Activated naive CD4-positive, alpha-beta T cell treated with anti-CD3 and anti-CD28 coated beads, Interleukin-2, amount 50 U/mL, for 72 hours (primary cell): Measurements from ENCODE around the gene KLRD1. TPM values are rescaled to one million over a fixed set of nuclear protein-coding genes. Genes with fewer than 3 reads are reported as not detected.
"Not testable (repeated sequence)": the region's sequence is repeated elsewhere in the genome, so short reads cannot be mapped to it uniquely, and the experiment has no call there.

Experiments used
- ATAC-seq, 2 donors: fragments of 150-1000 bp; cut with Tn5 transposase; 2 replicates each; pipeline ENCODE4 v1.10.0; 2021; ENCODE audit warnings: mild to moderate bottlenecking in 2 of 2, moderate library complexity in 2 of 2
- DNase-seq, 2 donors: peaks; one replicate each; pipeline ENCODE4 v3.0.0; 2021 to 2022; ENCODE audit warnings: low spot score in 2 of 2
- H3K27ac Mint-ChIP-seq, 2 donors: one replicate each; pipeline ENCODE4 v1.8.0; 2022; ENCODE audit warnings: mild to moderate bottlenecking in 2 of 2, mixed read lengths in 2 of 2
- H3K36me3 Mint-ChIP-seq, 2 donors: one replicate each; pipeline ENCODE4 v1.8.0; 2022; ENCODE audit warnings: mixed read lengths in 2 of 2
- H3K9me3 Mint-ChIP-seq, 2 donors: one replicate each; pipeline ENCODE4 v1.8.0; 2022; ENCODE audit warnings: mixed read lengths in 2 of 2
- total RNA-seq, 2 donors: library from RNA; stranded (reverse); gene quantifications; one replicate each; pipeline ENCODE4 v1.2.3, GENCODE V29; 2022

Gene KLRD1
- total RNA-seq, 2 donors from 2014 or later: 0.27 to 0.89 TPM

DNA sequence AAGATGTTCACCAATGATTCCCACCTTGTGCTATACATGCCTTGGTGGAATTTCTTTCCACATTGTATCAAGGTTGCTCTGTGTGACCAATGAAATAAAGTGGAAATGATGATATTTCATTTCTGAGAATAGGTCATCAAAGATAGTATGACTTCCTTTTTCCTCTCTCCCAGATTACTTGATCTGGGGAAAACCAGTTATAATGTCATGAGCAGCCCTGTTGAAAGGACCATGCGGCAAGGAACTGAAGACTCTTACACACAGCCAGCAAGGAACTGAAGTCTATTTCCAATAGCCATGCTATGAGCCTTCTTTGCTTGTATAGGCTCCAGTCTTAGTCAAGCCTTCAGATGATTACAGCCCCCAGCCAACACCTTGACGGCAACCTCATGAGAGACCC is 11.7 kb downstream of the KLRD1 start:
- no peak overlapping the region for H3K27ac Mint-ChIP-seq
- peak in 1 of 2 donors; percentile 52 for ATAC-seq
- H3K9me3 Mint-ChIP-seq: peaks cover 0 to 15% of the 10 kb centered on the region in 2 donors

DNA sequence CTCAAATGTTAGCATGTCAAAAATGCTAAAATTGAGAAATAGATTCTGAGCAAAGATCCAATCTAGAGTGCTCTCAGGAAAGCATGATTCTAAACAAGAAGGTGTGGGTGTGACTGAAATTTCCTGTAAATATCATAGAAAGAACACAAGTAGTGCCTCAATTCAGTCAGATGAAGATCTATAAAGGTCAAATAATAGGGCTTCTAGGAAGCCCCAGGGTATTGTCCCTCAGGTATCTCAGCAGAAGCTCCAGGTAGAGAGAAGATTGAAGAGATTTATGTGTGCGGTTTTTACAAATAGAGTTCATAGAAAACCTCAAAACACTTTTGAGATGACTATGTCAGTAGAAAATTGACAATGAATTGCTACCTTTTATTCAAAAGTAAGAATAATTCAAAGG is 13.0 kb downstream of the KLRD1 start:
- no peak for DNase-seq

More for the DNA sequence above, 11.7 kb downstream of the KLRD1 start:
- peaks cover 0 to 32% of the 10 kb centered on the region in 2 donors for H3K36me3 Mint-ChIP-seq
- DNase-seq: no peak

DNA sequence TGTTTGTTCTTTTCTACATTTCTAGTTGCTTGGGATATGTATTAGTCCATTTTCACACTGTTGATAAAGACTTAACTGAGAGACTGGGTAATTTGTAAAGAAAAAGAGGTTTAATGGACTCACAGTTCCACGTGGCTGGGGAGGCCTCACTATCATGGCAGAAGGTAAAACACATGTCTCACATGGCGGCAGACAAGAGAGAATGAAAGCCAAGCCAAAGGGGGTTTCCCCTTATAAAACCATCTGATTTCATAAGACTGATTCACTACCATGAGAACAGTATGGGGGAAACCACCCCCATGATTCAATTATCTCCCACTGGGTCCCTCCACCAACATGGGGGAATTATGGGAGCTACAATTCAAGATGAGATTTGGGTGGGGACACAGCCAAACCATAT is 21.0 kb downstream of the KLRD1 start:
- H3K36me3 Mint-ChIP-seq: peaks cover 5 to 33% of the 10 kb centered on the region in 2 donors
- H3K27ac Mint-ChIP-seq: not testable (repeated sequence)

More for the DNA sequence above, 13.0 kb downstream of the KLRD1 start:
- peaks cover 0 to 15% of the 10 kb centered on the region in 2 donors for H3K9me3 Mint-ChIP-seq
- peak overlapping the region; percentile 22 to 37 for H3K27ac Mint-ChIP-seq
- H3K36me3 Mint-ChIP-seq: peaks cover 0 to 38% of the 10 kb centered on the region in 2 donors
- ATAC-seq: peak; percentile 88 to 96

DNA sequence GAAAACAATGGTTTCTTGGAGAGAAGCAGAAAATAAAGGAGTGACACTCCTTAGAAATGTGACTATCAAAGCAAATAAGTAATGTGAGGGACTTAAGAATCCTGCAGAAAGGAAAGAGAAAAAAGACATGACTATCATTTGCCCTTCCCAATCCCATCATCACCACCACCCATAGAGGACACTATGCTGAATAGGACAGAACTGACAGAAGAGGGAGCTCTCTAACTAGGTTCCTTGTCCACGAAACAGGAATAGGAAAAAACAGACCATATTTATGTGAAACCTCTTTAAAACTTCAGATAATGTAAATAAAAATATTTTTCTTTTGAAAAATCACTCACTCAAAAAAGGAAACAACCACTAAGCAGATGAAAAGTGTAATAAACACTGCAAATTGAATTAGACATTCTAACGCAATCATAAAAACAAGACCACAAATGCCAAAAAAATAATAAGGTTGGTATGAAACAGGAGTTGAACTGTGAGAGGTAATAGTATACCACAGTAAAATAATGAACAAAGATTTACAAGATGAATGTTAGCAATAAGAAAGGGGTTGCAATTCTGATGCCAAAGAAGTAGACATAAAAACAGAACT is 24.1 kb downstream of the KLRD1 start:
- Mint-ChIP-seq H3K27ac (no peak overlapping the region), H3K9me3 (peaks cover 10 to 15% of the 10 kb centered on the region in 2 donors), H3K36me3 (peaks cover 5 to 21% of the 10 kb centered on the region in 2 donors)
- DNase-seq (no peak), ATAC-seq (peak in 1 of 2 donors; percentile 41)

More for the DNA sequence above, 21.0 kb downstream of the KLRD1 start:
- ATAC-seq: peak; percentile 34 to 81
- H3K9me3 Mint-ChIP-seq: peaks cover 10 to 15% of the 10 kb centered on the region in 2 donors
- not testable (repeated sequence) for DNase-seq

DNA sequence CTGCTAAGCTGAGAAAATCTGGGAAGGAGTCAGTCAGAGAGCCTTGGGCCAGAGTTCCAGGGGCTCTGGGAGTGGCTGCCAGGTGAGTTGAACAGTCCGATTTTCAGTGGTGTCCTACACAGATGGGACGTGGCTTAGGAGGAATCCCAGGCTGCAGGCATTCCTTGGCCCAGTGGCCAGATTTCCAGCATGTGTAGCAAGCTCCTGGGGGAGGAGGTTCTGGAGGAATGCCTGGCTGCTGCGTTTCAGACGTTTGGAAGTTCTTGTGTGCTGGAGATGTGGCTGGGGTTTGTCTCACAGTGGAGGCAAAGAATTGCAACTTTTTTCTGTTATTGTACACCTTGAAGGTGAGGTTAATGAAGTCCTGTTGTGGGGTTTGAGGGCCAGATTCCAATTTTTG is 28.5 kb downstream of the KLRD1 start:
- not testable (repeated sequence) for DNase-seq, H3K36me3 Mint-ChIP-seq, H3K9me3 Mint-ChIP-seq, ATAC-seq, H3K27ac Mint-ChIP-seq

DNA sequence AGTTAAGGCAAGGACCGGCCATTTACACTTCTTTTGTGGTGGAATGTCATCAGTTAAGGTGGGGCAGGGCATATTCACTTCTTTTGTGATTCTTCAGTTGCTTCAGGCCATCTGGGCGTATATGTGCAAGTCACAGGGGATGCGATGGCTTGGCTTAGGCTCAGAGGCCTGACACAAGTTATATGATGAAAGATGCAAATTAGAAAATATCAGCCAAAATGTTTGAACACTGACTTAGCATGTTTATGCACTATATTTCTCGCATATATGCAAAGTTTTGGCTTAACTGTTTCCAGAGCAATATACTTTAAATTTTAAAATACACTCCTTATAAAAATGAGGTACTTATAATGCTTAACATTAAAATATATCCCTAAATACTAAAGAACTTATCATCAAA is 30.8 kb downstream of the KLRD1 start:
- not testable (repeated sequence) for DNase-seq, ATAC-seq, H3K9me3 Mint-ChIP-seq, H3K36me3 Mint-ChIP-seq, H3K27ac Mint-ChIP-seq

DNA sequence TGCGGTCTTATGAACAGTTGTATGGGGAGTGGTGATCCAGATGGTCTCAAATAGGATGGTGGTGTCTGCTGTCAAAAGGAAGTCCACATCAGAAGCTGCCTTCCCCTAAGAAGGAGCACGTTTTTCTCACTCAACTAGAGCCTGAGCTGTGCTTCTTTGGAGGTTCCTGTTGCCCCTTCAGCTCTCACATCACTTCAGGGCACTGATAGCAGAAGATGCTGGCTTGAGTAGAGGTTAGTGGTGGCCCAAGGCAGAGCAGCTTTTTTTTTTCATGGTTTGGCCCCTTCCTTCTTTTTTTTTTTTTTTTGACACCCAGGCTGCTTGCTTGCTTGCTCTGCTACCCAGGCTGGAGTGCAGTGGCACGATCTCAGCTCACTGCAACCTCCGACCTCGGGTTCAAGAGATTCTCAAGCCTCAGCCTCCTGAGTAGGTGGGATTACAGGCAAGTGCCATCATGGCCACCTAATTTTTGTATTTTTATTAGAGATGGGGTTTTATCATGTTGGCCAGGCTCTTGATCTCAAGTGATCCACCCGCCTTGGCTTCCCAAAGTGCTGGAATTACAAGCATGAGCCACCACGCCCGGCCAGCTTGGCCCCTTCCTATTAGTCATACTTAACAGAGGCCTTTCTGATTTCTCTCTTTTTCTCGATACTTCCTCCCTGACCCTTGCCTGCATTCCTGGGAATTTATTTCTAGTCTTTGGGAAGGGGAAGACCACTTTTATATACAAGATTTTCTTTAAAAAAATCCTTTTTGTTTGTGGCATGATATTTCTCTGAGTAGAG is 31.6 kb downstream of the KLRD1 start:
- Mint-ChIP-seq H3K9me3 (peaks cover 0 to 5% of the 10 kb centered on the region in 2 donors), H3K27ac (no peak overlapping the region), H3K36me3 (no peaks in the 10 kb centered on the region)
- ATAC-seq (no peak), DNase-seq (no peak)

DNA sequence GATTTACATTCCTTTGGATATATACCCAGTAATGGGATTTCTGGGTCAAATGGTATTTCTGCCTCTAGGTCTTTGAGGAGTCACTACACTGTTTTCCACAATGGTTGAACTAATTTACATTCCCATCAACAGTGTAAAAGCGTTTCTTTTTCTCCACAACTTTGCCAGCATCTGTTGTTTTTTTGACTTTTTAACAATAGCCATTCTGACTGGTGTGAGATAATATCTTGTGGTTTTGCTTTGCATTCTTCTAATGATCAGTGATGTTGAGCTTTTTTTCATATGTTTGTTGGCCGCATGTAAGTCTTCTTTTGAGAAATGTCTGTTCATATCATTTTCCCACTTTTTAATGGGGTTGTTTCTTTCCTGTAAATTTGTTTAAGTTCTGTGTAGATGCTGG is 33.3 kb downstream of the KLRD1 start:
- not testable (repeated sequence) for DNase-seq, H3K27ac Mint-ChIP-seq, H3K9me3 Mint-ChIP-seq, ATAC-seq, H3K36me3 Mint-ChIP-seq

DNA sequence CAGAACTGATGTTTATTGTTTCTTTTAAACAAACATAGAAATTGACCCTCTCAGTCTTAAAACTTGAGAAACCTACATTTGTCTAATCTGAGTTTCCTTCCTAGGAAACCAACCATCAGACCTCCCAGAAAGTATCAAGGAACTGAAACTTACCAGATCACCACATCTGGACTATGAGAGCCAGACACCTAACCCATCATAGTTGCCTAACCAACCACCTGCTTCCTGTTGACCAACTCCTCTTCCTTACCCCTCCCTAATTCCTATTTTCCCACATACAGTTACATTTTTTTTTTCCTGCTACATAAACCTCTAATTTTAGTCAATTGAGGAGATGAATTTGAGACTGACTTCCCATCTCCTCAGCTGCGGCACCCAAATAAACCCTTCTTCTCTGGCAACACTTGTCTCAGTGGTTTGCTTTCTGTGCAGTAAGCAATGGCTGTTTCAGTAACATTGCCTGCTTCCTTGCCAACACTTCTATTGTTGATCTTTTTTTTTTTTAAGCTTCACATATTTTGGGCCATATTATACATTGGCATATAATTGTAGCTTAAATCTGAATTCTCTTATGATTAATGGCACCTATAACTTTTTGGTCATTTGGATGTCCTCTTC is 34.3 kb downstream of the KLRD1 start:
- ATAC-seq (no peak), DNase-seq (no peak)
- Mint-ChIP-seq H3K36me3 (no peaks in the 10 kb centered on the region), H3K9me3 (peaks cover 0 to 5% of the 10 kb centered on the region in 2 donors), H3K27ac (peak overlapping the region in 1 of 2 donors; percentile 0)

DNA sequence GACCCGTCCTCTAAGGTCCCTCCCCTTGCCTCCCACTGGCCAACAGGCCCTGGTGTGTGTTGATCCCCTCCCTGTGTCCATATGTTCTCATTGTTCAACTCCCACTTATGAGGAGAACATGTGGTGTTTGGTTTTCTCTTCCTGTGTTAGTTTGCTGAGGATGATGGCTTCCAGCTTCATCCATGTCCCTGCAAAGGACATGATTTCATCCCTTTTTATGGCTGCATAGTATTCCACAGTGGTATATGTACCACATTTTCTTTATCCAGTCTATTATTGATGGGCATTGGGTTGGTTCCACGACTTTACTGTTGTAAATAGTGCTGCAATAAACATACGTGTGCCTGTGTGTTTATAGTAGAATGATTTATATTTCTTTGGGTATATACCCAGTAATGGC is 43.8 kb downstream of the KLRD1 start:
- ATAC-seq, DNase-seq, H3K27ac Mint-ChIP-seq: not testable (repeated sequence)
- Mint-ChIP-seq H3K36me3 (peaks cover 11% of the 10 kb centered on the region in 2 donors), H3K9me3 (peaks cover 9 to 16% of the 10 kb centered on the region in 2 donors)

DNA sequence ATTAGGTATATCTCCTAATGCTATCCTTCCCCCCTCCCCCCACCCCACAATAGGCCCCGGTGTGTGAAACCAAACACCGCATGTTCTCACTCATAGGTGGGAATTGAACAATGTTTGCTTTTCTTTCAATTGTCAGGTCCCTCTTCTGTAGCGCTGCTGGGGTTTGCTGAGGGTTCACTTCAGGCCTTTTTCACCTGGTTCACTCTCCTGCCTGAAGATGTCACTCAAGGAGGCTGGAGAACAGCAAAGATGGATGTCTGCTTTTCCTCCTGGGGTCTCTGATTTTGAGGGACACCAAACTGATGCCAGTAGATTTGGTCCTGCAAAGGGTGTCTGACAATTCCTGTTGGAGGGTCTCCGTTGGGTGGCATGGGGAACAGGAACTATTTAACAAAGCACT is 46.4 kb downstream of the KLRD1 start:
- ATAC-seq (no peak), DNase-seq (no peak)
- H3K9me3 Mint-ChIP-seq: peaks cover 5 to 11% of the 10 kb centered on the region in 2 donors
- no peak overlapping the region for H3K27ac Mint-ChIP-seq
- H3K36me3 Mint-ChIP-seq: peaks cover 11% of the 10 kb centered on the region in 2 donors

DNA sequence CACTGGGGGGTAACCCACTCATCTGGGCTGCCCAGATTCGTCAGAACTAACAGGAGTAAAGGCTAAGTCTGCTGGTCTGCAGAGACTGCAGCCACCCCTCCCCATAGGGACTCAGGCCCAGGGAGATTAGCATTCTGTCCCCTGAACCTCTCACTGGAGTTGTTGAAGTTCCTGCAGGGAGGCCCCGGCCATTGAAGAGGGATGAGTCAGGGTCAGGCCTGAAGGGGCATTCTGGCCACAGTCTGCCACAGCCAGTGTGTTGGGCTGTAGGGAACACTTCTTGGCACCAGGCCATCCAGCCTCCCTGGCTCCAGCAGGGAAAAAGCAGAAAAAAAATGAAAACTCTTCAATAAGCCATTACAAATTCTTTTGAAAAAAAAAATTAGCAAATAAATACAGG is 46.8 kb downstream of the KLRD1 start:
- no peak overlapping the region for H3K27ac Mint-ChIP-seq
- DNase-seq: no peak
- peaks cover 5 to 11% of the 10 kb centered on the region in 2 donors for H3K9me3 Mint-ChIP-seq
- no peak for ATAC-seq
- peaks cover 11% of the 10 kb centered on the region in 2 donors for H3K36me3 Mint-ChIP-seq

DNA sequence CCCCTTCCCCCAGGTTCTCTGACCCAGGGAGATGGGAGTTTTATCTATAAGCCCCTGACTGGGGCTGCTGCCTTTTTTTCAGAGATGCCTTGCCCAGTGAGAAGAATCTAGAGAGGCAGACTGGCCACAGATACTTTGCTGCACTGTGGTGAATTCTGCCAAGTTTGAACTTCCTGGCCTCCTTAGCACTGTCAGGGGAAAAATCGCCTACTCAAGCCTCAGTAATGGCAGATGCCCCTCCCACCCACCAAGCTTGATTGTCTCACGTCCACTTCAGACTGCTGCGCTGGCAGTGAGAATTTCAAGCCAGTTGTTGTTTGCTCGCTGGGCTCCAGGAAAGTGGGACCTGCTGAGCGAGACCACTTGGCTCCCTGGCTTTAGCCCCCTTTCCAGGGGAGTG is 50.5 kb downstream of the KLRD1 start:
- Mint-ChIP-seq H3K9me3 (no peaks in the 10 kb centered on the region), H3K36me3 (peaks cover 0 to under 1% of the 10 kb centered on the region in 2 donors), H3K27ac (no peak overlapping the region)
- ATAC-seq: no peak
- DNase-seq: no peak

DNA sequence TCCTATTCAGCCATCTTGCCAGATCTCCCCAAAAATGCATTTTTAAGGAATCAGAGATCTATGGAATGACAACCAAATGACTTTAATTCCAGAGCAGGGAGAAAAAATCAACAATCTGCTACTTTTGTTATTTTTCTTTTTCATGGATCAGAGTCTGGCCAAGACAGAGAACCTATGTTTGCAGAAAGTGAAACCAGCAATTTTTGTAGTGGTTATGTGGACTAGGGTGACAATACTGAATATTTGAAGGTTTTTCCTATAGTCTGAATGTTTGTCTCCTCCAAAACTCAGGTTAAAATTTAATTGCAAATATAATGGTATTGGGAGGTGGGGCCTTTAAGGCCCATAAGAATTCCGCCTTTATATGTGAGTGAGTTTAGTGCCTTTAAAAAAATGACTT is 51.3 kb downstream of the KLRD1 start:
- no peaks in the 10 kb centered on the region for H3K9me3 Mint-ChIP-seq
- H3K36me3 Mint-ChIP-seq: no peaks in the 10 kb centered on the region

DNA sequence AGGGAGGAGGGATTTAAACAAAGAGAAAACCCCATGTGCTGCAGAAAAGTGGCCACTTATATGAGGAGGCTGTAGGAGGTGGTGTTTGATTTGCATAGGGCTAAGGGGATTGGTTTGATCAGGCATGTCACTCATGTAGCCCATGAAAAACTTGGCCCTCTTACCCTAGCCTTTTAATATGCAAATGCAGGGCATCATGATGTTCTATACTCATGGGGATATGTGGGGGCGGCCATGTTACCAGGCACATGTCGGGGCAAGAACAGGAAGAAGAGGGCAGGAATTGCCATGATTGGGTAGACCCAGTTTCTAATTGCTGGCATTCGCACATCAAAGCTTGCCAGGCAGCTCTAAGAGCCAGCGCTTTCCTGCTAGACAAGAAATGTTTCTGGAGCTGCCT is 53.4 kb downstream of the KLRD1 start:
- H3K36me3 Mint-ChIP-seq: no peaks in the 10 kb centered on the region
- no peak overlapping the region for H3K27ac Mint-ChIP-seq
- H3K9me3 Mint-ChIP-seq: no peaks in the 10 kb centered on the region
- DNase-seq (no peak), ATAC-seq (no peak)

More for the DNA sequence above, 51.3 kb downstream of the KLRD1 start:
- DNase-seq (no peak), ATAC-seq (no peak)
- H3K27ac Mint-ChIP-seq: no peak overlapping the region

DNA sequence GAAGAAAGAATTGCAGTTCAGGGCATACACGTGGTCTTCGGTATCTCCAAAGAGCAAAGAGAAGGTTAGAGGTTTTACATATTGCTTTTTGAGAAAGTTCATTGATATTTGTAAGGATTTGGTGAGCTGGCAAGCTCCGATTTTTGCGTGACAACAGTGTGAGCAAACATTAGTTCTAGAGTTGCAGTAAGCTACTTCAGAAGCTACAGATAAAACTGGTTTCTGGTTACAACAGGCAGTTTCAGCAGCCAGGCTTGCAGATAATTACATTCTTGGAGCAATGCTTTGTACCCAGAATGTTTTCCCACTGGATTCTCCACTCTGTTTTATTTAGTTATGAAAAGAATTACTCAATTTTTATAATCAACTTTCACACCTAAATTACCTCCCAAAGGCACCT is 54.0 kb downstream of the KLRD1 start:
- Mint-ChIP-seq H3K9me3 (no peaks in the 10 kb centered on the region), H3K27ac (no peak overlapping the region), H3K36me3 (no peaks in the 10 kb centered on the region)
- ATAC-seq (no peak), DNase-seq (no peak)

DNA sequence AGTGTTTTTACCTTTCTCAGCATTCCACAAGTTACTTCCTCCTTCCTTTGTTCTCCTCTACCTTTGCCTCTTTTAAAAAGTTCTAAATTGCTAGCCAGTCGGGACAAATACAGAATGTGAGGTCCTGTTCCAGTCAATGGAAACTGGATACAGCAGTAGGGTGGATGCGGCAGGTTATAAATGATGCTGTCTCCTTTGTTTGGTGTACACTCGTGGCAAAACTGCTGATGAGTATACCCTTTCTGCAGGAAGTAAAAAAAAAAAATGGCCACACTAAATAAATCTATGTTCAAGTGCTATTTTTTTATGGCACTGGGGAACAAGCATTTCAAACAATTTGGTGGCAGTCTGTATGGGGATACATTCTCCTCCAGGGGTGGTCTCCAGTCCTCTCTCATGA is 54.7 kb downstream of the KLRD1 start:
- H3K9me3 Mint-ChIP-seq: no peaks in the 10 kb centered on the region
- H3K27ac Mint-ChIP-seq: no peak overlapping the region
- no peak for ATAC-seq
- no peaks in the 10 kb centered on the region for H3K36me3 Mint-ChIP-seq
- no peak for DNase-seq
